Right renal cortex interstitium (tissue), 3 donors: ENCODE measurements around the gene CHMP1B. TPM values are rescaled to one million over a fixed set of nuclear protein-coding genes. Genes with fewer than 3 reads are reported as not detected.
"Not testable (repeated sequence)": the region's sequence is repeated elsewhere in the genome, so short reads cannot be mapped to it uniquely, and the experiment has no call there.

Experiments
- DNase-seq, 3 donors: peaks; one replicate each; pipeline ENCODE4 v3.0.0-alpha.2; 2013; ENCODE audit warnings: low read depth in 3 of 3, low spot score in 2 of 3
- polyA plus RNA-seq, 3 donors: library from polyadenylated mRNA; unstranded; fragments of 120-200 nt; gene quantifications; one replicate each; pipeline ENCODE4 v1.2.1, GENCODE V29; 2013; ENCODE audit not compliant: insufficient read length in 3 of 3

CHMP1B gene
- polyA plus RNA-seq, 3 donors: 48.6 to 49.6 (median 48.7) TPM

- DNase-seq: not testable (repeated sequence)
These were observed 41.2 kb downstream of the CHMP1B start for GRCh38 chr18:11892438-11892837.

GRCh38 chr18:11897781-11898180 is 46.6 kb downstream of the CHMP1B start:
- no peak for DNase-seq

DNA sequence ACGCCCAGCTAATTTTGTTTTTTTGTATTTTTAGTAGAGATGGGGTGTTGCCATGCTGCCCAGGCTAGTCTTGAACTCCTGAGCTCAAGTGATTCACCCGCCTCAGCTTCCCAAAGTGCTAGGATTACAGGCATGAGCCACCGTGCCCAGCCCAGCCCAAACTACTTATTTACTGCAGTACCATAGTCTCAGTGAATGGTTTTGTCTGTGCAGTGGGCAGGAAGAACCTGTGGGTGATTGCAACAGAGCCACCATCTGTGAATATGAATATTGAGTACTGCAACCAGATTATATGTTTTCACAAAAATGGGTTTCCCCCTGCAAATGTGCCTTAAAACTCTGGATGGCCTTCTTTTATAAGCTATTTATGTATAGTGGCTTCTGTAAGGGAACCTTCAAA is 47.9 kb downstream of the CHMP1B start:
- DNase-seq: no peak

- DNase-seq: no peak
These were observed 50.7 kb downstream of the CHMP1B start for GRCh38 chr18:11901826-11902438.

DNA sequence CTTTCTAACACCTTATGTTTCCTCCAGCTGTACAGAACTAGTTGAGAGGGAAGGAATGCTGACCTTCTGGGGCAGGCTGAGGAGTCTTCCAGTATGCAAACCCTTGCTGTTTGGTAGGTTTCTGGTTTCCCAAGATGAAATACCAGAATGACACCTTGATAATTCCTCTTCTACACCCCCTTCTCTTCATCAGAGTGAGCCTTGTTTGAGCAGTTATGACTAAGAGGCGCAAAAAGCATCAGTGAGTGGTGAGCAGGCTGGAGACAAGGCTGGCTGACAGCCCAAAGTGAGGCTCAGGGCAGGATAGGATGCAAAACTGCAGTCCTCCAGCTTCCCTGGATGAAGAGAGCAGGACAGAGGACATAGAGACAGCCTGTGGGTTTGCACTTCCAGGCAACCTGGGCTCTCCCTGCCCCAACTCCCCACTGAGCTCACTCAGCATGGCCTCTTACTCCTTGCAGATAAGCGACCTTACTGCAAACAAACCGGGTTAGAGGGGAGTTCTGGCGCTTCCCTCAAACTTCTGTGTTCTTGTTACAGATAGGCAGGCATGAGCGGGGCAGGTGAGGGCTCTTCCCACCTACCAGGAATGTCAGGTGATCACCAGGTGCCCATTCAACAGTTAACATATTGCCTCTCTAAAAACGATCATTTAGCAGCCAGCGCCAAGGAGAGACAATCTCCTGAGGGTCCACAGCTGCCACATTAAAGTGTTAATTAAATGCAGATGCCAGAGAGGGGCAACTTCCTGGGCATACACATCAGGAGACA is 51.5 kb downstream of the CHMP1B start:
- no peak for DNase-seq

Other genes starting within 250 kb of the CHMP1B start
- gene SLC35G4, start 241.8 kb upstream of the CHMP1B start, polyA plus RNA-seq: not detected
- 1 to 10 TPM; 3.8 to 5.9 (median 3.9) TPM for gene GNAL, start 162.1 kb upstream of the CHMP1B start, polyA plus RNA-seq
- 10 to 100 TPM; 38.4 to 47.2 (median 43.3) TPM for gene MPPE1, start 56.9 kb downstream of the CHMP1B start, polyA plus RNA-seq
- gene IMPA2, start 130.1 kb downstream of the CHMP1B start, polyA plus RNA-seq: 10 to 100 TPM; 66.0 to 91.8 (median 89.9) TPM
- under 1 TPM in 2 of 3 donors, not detected in 1; 0.03 to 0.10 TPM for gene ANKRD62, start 242.4 kb downstream of the CHMP1B start, polyA plus RNA-seq